Breast epithelium (tissue), 3 donors: ENCODE data around the gene TENT5A.

Experiments used
- POLR2AphosphoS5 ChIP-seq, 3 donors: sonication (generic); formaldehyde crosslinking; IDR thresholded peaks; one replicate each; pipeline ENCODE4 v1.6.1; 2017; ENCODE audit warnings: antibody characterized with exemption in 3 of 3
- TF ChIP-seq, protein P1 (sequence below), 3 donors: fragments of 450-650 bp; IDR thresholded peaks; one replicate each; pipeline ENCODE4 v1.5.1; 2016 to 2017; ENCODE audit warnings: antibody characterized with exemption in 3 of 3, mild to moderate bottlenecking in 3 of 3, moderate library complexity in 3 of 3

DNA sequence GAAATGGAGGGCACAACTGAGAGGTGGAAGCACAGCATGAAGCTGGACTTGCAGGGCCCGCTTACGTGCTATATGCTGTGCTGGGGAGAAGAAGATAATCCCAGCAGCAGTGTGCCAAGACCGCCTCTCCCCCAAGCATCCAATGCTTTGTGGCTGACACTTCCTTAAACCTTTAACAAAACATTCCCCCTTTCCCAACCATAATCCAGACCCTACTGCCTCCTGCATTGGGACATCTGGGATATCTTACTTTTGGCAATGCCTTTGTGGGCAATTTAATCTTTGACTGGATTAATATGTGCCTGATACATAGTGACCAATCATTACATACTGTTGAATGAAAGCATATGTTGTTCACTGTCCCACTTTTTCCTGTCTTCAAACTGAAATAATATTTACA is 3.1 kb upstream of the TENT5A start:
- TF ChIP-seq, protein P1, sequence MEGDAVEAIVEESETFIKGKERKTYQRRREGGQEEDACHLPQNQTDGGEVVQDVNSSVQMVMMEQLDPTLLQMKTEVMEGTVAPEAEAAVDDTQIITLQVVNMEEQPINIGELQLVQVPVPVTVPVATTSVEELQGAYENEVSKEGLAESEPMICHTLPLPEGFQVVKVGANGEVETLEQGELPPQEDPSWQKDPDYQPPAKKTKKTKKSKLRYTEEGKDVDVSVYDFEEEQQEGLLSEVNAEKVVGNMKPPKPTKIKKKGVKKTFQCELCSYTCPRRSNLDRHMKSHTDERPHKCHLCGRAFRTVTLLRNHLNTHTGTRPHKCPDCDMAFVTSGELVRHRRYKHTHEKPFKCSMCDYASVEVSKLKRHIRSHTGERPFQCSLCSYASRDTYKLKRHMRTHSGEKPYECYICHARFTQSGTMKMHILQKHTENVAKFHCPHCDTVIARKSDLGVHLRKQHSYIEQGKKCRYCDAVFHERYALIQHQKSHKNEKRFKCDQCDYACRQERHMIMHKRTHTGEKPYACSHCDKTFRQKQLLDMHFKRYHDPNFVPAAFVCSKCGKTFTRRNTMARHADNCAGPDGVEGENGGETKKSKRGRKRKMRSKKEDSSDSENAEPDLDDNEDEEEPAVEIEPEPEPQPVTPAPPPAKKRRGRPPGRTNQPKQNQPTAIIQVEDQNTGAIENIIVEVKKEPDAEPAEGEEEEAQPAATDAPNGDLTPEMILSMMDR (IDR thresholded peaks at IDR 0.05), result no peak
- no peak for TF ChIP-seq POLR2AphosphoS5 (IDR thresholded peaks at IDR 0.05)
